WTC11 (cell line): ENCODE data around the gene UNCX. TPM values are rescaled to one million over a fixed set of nuclear protein-coding genes. Genes with fewer than 3 reads are reported as not detected.

Experiments used
- ATAC-seq: fragments of 200-7000 bp; cut with Tn5 transposase; 2 replicates; pipeline ENCODE4 v1.10.0; 2021; ENCODE audit warnings: mild to moderate bottlenecking, moderate library complexity
- CTCF ChIA-PET: fragments of 300-600 bp; sonication (Branson Sonifier 250); formaldehyde crosslinking; loops from one replicate; lab custom pipeline; 2021; ENCODE audit warnings: antibody characterized with exemption; lab: Charles Lee
- POLR2A ChIA-PET: fragments of 350-600 bp; sonication (Branson Sonifier 250); formaldehyde crosslinking; loops from one replicate; lab custom pipeline; 2021; ENCODE audit warnings: antibody characterized with exemption; lab: Charles Lee
- DNase-seq: peaks from one replicate; pipeline ENCODE4 v3.0.0; 2021; ENCODE audit warnings: low spot score
- H3K27ac Mint-ChIP-seq: 2 replicates; pipeline ENCODE4 v1.8.0; 2021; ENCODE audit warnings: mixed read lengths
- H3K27me3 Mint-ChIP-seq: 2 replicates; pipeline ENCODE4 v1.8.0; 2021; ENCODE audit warnings: low read depth, mild to moderate bottlenecking, moderate library complexity, mixed read lengths
- H3K36me3 Mint-ChIP-seq: 2 replicates; pipeline ENCODE4 v1.8.0; 2021; ENCODE audit warnings: mixed read lengths
- H3K4me1 Mint-ChIP-seq: 2 replicates; pipeline ENCODE4 v1.8.0; 2022; ENCODE audit warnings: mixed read lengths
- H3K4me3 Mint-ChIP-seq: 2 replicates; pipeline ENCODE4 v1.8.0; 2021; ENCODE audit warnings: mild to moderate bottlenecking, moderate library complexity, mixed read lengths
- H3K9me3 Mint-ChIP-seq: 2 replicates; pipeline ENCODE4 v1.8.0; 2021; ENCODE audit warnings: mixed read lengths
- CBFB ChIP-seq: sonication (generic); formaldehyde crosslinking; IDR thresholded peaks from 2 replicates; pipeline ENCODE4 v1.8.1; 2022; ENCODE audit warnings: mild to moderate bottlenecking, low read depth, missing genetic modification reagents
- KAT7 ChIP-seq: sonication (generic); formaldehyde crosslinking; IDR thresholded peaks from 2 replicates; pipeline ENCODE4 v1.8.1; 2023; ENCODE audit warnings: missing genetic modification reagents, mild to moderate bottlenecking, borderline replicate concordance
- NFE2L1 ChIP-seq: sonication (generic); formaldehyde crosslinking; IDR thresholded peaks from 2 replicates; pipeline ENCODE4 v1.8.1; 2023; ENCODE audit warnings: missing genetic modification reagents
- NFYB ChIP-seq: sonication (generic); formaldehyde crosslinking; conservative IDR thresholded peaks from 2 replicates; pipeline ENCODE4 v1.8.0; 2022; ENCODE audit warnings: low read depth, missing genetic modification reagents
- NR1H2 ChIP-seq: sonication (generic); formaldehyde crosslinking; IDR thresholded peaks from 2 replicates; pipeline ENCODE4 v1.9.0; 2021; ENCODE audit warnings: mild to moderate bottlenecking, moderate library complexity, missing genetic modification reagents
- ZNF121 ChIP-seq: sonication (generic); formaldehyde crosslinking; IDR thresholded peaks from 2 replicates; pipeline ENCODE4 v1.8.0; 2023; ENCODE audit warnings: missing genetic modification reagents
- ZNF317 ChIP-seq: sonication (generic); formaldehyde crosslinking; IDR thresholded peaks from 2 replicates; pipeline ENCODE4 v1.8.1; 2023; ENCODE audit warnings: low read depth, mild to moderate bottlenecking, moderate library complexity, missing genetic modification reagents, borderline replicate concordance
- total RNA-seq: library from RNA; stranded (reverse); gene quantifications from 3 replicates; pipeline ENCODE4 v1.2.3, GENCODE V29; 2021
- TF ChIP-seq, protein P1 (sequence below): sonication (generic); formaldehyde crosslinking; IDR thresholded peaks from 2 replicates; pipeline ENCODE4 v1.8.0; 2022; ENCODE audit warnings: mild to moderate bottlenecking, missing genetic modification reagents
- TF ChIP-seq, protein P2 (sequence below): sonication (generic); formaldehyde crosslinking; IDR thresholded peaks from 2 replicates; pipeline ENCODE4 v1.8.1; 2022; ENCODE audit warnings: low read depth, missing genetic modification reagents, borderline replicate concordance
- TF ChIP-seq, protein P3 (sequence below): fragments of 250-450 bp; sonication (Bioruptor Pico); IDR thresholded peaks from 2 replicates; pipeline ENCODE4 v1.9.0; 2021; ENCODE audit warnings: moderate library complexity, mild to moderate bottlenecking, inconsistent platforms, borderline replicate concordance
- TF ChIP-seq, protein P4 (sequence below): sonication (generic); formaldehyde crosslinking; conservative IDR thresholded peaks from 2 replicates; pipeline ENCODE4 v1.8.1; 2022; ENCODE audit warnings: mild to moderate bottlenecking, missing genetic modification reagents
- TF ChIP-seq, protein P5 (sequence below): fragments of 250-450 bp; sonication (Bioruptor Pico); IDR thresholded peaks from 2 replicates; pipeline ENCODE4 v2.1.2; 2022; ENCODE audit warnings: mild to moderate bottlenecking, moderate library complexity
- TF ChIP-seq, protein P6 (sequence below): sonication (generic); formaldehyde crosslinking; IDR thresholded peaks from 2 replicates; pipeline ENCODE4 v1.8.0; 2022; ENCODE audit warnings: mild to moderate bottlenecking, missing genetic modification reagents
- TF ChIP-seq, protein P7 (sequence below): sonication (generic); formaldehyde crosslinking; IDR thresholded peaks from 2 replicates; pipeline ENCODE4 v1.8.0; 2023; ENCODE audit warnings: mild to moderate bottlenecking, missing genetic modification reagents
- TF ChIP-seq, protein P8 (sequence below): sonication (generic); formaldehyde crosslinking; IDR thresholded peaks from 2 replicates; pipeline ENCODE4 v1.8.0; 2023; ENCODE audit warnings: missing genetic modification reagents

The UNCX gene
- total RNA-seq, 1 experiment from 2014 or later, result not detected

DNA sequence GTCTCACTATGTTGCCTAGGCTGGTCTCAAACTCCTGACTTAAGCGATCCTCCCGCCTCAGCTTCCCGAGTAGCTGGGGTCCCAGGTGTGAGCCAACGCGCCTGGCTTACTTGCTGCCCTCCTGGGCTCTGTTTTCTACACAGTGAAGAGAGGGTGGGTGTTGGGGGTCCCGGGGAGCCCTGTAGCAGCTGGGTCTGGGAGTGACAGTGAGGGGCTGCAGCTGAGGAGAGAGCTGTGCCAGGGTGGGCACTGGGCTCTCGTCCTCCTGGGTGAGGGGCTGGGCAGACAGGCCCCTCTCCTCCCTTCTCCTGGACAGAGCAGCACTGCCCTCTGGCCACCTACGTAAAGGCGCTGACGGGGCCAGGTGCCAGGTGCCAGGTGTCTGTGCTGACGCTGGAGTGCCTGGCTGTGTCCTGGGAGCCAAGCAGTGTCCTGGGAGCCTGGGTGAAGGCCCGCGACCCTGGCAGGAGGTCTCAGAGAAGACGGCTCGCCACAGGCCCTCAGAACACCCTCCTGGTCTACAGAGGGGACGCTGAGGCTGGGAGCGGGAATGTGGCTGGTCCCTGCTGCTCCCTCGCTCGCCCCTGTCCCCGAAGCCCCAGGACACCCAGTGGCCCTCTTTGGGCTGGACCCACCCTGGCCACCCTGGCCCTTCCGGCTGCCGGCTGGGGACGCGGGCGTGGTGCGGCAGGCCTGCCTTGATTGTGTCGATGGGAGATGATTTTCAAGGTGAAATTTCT is 35.6 kb downstream of the UNCX start (continued):
- TF ChIP-seq, protein P1, sequence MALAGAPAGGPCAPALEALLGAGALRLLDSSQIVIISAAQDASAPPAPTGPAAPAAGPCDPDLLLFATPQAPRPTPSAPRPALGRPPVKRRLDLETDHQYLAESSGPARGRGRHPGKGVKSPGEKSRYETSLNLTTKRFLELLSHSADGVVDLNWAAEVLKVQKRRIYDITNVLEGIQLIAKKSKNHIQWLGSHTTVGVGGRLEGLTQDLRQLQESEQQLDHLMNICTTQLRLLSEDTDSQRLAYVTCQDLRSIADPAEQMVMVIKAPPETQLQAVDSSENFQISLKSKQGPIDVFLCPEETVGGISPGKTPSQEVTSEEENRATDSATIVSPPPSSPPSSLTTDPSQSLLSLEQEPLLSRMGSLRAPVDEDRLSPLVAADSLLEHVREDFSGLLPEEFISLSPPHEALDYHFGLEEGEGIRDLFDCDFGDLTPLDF (CRISPR knock-in tag), result no peak
- TF ChIP-seq, protein P2, sequence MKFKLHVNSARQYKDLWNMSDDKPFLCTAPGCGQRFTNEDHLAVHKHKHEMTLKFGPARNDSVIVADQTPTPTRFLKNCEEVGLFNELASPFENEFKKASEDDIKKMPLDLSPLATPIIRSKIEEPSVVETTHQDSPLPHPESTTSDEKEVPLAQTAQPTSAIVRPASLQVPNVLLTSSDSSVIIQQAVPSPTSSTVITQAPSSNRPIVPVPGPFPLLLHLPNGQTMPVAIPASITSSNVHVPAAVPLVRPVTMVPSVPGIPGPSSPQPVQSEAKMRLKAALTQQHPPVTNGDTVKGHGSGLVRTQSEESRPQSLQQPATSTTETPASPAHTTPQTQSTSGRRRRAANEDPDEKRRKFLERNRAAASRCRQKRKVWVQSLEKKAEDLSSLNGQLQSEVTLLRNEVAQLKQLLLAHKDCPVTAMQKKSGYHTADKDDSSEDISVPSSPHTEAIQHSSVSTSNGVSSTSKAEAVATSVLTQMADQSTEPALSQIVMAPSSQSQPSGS (CRISPR knock-in tag), result no peak
- no peak for TF ChIP-seq ZNF317 (CRISPR knock-in tag)
- TF ChIP-seq, protein P3, sequence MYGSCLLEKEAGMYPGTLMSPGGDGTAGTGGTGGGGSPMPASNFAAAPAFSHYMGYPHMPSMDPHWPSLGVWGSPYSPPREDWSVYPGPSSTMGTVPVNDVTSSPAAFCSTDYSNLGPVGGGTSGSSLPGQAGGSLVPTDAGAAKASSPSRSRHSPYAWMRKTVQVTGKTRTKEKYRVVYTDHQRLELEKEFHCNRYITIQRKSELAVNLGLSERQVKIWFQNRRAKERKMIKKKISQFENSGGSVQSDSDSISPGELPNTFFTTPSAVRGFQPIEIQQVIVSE (CRISPR knock-in tag), result no peak
- no peak for TF ChIP-seq KAT7
- no peak for TF ChIP-seq ZNF121 (CRISPR knock-in tag)
- TF ChIP-seq, protein P4, sequence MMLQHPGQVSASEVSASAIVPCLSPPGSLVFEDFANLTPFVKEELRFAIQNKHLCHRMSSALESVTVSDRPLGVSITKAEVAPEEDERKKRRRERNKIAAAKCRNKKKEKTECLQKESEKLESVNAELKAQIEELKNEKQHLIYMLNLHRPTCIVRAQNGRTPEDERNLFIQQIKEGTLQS (CRISPR knock-in tag), result no peak

DNA sequence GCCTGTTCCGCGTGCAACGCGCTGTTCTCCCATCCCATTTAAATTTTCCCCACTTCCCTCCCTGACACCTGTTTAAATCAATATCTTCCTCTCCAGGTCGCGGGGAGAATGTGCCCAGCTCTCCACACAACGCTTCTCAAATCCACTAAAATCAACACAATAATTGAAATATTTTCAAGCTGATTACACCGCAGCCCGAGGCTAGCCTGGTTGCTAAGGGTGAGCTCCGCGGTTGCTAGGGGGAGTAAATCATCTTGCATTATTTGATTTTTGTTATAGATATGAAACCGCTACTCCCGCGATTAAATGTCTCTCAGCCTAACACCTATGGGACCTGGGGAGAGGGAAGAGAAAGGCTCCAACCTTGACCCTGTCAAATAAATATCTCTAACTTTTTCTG is 36.2 kb downstream of the UNCX start:
- H3K4me1 Mint-ChIP-seq, result no peaks in the 10 kb centered on the region
- ATAC-seq (no peak), DNase-seq (no peak)
- TF ChIP-seq NFE2L1 (no peak), KAT7 (no peak), NFYB (CRISPR knock-in tag) (no peak), CBFB (CRISPR knock-in tag) (no peak), NR1H2 (CRISPR knock-in tag) (no peak)
- TF ChIP-seq, protein P5, sequence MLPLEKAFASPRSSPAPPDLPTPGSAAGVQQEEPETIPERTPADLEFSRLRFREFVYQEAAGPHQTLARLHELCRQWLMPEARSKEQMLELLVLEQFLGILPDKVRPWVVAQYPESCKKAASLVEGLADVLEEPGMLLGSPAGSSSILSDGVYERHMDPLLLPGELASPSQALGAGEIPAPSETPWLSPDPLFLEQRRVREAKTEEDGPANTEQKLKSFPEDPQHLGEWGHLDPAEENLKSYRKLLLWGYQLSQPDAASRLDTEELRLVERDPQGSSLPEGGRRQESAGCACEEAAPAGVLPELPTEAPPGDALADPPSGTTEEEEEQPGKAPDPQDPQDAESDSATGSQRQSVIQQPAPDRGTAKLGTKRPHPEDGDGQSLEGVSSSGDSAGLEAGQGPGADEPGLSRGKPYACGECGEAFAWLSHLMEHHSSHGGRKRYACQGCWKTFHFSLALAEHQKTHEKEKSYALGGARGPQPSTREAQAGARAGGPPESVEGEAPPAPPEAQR (CRISPR knock-in tag), result no peak
- TF ChIP-seq, protein P6, sequence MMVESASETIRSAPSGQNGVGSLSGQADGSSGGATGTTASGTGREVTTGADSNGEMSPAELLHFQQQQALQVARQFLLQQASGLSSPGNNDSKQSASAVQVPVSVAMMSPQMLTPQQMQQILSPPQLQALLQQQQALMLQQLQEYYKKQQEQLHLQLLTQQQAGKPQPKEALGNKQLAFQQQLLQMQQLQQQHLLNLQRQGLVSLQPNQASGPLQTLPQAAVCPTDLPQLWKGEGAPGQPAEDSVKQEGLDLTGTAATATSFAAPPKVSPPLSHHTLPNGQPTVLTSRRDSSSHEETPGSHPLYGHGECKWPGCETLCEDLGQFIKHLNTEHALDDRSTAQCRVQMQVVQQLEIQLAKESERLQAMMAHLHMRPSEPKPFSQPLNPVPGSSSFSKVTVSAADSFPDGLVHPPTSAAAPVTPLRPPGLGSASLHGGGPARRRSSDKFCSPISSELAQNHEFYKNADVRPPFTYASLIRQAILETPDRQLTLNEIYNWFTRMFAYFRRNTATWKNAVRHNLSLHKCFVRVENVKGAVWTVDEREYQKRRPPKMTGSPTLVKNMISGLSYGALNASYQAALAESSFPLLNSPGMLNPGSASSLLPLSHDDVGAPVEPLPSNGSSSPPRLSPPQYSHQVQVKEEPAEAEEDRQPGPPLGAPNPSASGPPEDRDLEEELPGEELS, result no peak
- TF ChIP-seq, protein P7, sequence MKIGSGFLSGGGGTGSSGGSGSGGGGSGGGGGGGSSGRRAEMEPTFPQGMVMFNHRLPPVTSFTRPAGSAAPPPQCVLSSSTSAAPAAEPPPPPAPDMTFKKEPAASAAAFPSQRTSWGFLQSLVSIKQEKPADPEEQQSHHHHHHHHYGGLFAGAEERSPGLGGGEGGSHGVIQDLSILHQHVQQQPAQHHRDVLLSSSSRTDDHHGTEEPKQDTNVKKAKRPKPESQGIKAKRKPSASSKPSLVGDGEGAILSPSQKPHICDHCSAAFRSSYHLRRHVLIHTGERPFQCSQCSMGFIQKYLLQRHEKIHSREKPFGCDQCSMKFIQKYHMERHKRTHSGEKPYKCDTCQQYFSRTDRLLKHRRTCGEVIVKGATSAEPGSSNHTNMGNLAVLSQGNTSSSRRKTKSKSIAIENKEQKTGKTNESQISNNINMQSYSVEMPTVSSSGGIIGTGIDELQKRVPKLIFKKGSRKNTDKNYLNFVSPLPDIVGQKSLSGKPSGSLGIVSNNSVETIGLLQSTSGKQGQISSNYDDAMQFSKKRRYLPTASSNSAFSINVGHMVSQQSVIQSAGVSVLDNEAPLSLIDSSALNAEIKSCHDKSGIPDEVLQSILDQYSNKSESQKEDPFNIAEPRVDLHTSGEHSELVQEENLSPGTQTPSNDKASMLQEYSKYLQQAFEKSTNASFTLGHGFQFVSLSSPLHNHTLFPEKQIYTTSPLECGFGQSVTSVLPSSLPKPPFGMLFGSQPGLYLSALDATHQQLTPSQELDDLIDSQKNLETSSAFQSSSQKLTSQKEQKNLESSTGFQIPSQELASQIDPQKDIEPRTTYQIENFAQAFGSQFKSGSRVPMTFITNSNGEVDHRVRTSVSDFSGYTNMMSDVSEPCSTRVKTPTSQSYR (CRISPR knock-in tag), result no peak
- TF ChIP-seq, protein P8, sequence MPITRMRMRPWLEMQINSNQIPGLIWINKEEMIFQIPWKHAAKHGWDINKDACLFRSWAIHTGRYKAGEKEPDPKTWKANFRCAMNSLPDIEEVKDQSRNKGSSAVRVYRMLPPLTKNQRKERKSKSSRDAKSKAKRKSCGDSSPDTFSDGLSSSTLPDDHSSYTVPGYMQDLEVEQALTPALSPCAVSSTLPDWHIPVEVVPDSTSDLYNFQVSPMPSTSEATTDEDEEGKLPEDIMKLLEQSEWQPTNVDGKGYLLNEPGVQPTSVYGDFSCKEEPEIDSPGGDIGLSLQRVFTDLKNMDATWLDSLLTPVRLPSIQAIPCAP (CRISPR knock-in tag), result no peak
- no peaks in the 10 kb centered on the region; the same call in 1 of the 2 replicates for H3K27me3 Mint-ChIP-seq
- peaks cover 3% of the 10 kb centered on the region for H3K36me3 Mint-ChIP-seq
- H3K4me3 Mint-ChIP-seq, result no peak overlapping the region
- 0 out of 2 replicates have a peak overlapping the region, but pooled peaks have one; percentile 37 for H3K27ac Mint-ChIP-seq
- POLR2A ChIA-PET, result interaction anchor here (0.6 kb wide), 1 partner anchor 31 kb away, joined by 4 read pairs; no protein-coding TSS in a partner anchor
- CTCF ChIA-PET, result interaction anchor here (0.8 to 1.0 kb wide), 2 partner anchors 100 to 164 kb away, joined by 3 to 4 read pairs; no protein-coding TSS in a partner anchor
- H3K9me3 Mint-ChIP-seq, result no peaks in the 10 kb centered on the region
